Ascending aorta (tissue), 2 donors: ENCODE data around the gene SORBS2. TPM values are rescaled to one million over a fixed set of nuclear protein-coding genes. Genes with fewer than 3 reads are reported as not detected.
"Not testable (repeated sequence)": the region's sequence is repeated elsewhere in the genome, so short reads cannot be mapped to it uniquely, and the experiment has no call there.

Experiments used
- DNase-seq, 2 donors: peaks; one replicate each; pipeline ENCODE4 v3.0.0-alpha.2; 2019; ENCODE audit warnings: low spot score in 2 of 2
- H3K27ac ChIP-seq, 2 donors: fragments of 200-600 bp; sonication (generic); one replicate each; pipeline ENCODE4 v1.5.1; 2016 to 2017; ENCODE audit warnings: mild to moderate bottlenecking in 1 of 2
- H3K27me3 ChIP-seq: fragments of 200-600 bp; sonication (generic); one replicate; pipeline ENCODE4 v1.5.1; 2017
- H3K36me3 ChIP-seq, 2 donors: fragments of 200-600 bp; sonication (generic); one replicate each; pipeline ENCODE4 v1.5.1; 2016
- H3K4me1 ChIP-seq, 2 donors: fragments of 200-600 bp; sonication (generic); one replicate each; pipeline ENCODE4 v1.5.1; 2016 to 2017; ENCODE audit warnings: mild to moderate bottlenecking in 1 of 2
- H3K4me3 ChIP-seq, 2 donors: fragments of 200-600 bp; sonication (generic); one replicate each; pipeline ENCODE4 v1.5.1; 2016 to 2017; ENCODE audit warnings: mild to moderate bottlenecking in 1 of 2
- H3K9me3 ChIP-seq, 2 donors: fragments of 200-600 bp; sonication (generic); one replicate each; pipeline ENCODE4 v1.5.1; 2016
- intact Hi-C: fragments of 100-400 bp; cut with DNase I; formaldehyde crosslinking; loops from one replicate; pipeline ENCODE4 v1.15.1; 2023
- total RNA-seq: library from RNA; depleted of rRNA; stranded (reverse); fragments of >200 nt; gene quantifications from one replicate; pipeline ENCODE4 v1.1.0, GENCODE V29; 2016
- TF ChIP-seq, protein P1 (sequence below), 3 experiments: fragments of 200-600 bp in 2 of 3; fragments of 450-650 bp in 1 of 3; sonication (generic) in 2 of 3; IDR thresholded peaks; one replicate each; pipeline ENCODE4 v1.5.1; 2016 to 2019; ENCODE audit warnings: antibody characterized with exemption in 3 of 3, mild to moderate bottlenecking in 1 of 3, moderate library complexity in 1 of 3

The SORBS2 gene
- total RNA-seq, 1 donor from 2014 or later, result 246 TPM

DNA sequence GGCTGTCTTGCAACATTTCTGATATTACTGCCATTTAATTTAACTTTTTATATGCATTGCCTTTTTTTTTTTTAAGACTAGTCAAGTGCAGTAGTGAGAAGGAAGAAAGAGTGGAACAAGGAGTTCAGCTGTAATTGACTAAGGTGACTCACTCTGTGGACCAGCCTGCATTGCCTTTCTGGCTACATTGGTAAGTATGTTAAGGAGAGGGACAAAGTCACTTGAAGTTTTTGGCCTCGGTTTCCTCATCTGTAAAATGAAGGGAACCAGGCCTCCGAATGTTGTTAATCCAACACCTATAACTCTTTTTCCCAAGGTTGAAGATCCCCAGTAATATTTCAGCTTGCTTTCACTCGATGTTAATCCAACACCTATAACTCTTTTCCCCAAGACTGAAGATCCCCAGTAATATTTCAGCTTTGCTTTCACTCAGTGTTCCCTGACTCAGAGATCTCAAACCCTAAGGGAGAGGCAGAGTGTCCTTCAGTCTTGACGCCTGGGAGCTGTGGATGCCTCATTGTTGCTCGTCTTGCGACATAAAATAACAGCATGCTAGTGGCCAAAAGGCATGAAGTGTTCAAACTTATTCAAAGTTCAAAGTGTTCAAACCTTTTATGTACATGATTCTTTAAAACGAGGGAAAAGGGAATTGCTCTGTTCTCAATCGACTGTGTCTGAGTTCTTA is 102.0 kb downstream of the SORBS2 start:
- Histone ChIP-seq H3K9me3 (peaks cover 0 to 5% of the 10 kb centered on the region in 2 donors), H3K4me1 (peaks cover 0 to 9% of the 10 kb centered on the region in 2 donors), H3K27me3 (no peaks in the 10 kb centered on the region), H3K4me3 (no peak overlapping the region), H3K36me3 (no peaks in the 10 kb centered on the region), H3K27ac (peak overlapping the region in 1 of 2 donors; percentile 14)
- DNase-seq, result no peak
- TF ChIP-seq, protein P1, sequence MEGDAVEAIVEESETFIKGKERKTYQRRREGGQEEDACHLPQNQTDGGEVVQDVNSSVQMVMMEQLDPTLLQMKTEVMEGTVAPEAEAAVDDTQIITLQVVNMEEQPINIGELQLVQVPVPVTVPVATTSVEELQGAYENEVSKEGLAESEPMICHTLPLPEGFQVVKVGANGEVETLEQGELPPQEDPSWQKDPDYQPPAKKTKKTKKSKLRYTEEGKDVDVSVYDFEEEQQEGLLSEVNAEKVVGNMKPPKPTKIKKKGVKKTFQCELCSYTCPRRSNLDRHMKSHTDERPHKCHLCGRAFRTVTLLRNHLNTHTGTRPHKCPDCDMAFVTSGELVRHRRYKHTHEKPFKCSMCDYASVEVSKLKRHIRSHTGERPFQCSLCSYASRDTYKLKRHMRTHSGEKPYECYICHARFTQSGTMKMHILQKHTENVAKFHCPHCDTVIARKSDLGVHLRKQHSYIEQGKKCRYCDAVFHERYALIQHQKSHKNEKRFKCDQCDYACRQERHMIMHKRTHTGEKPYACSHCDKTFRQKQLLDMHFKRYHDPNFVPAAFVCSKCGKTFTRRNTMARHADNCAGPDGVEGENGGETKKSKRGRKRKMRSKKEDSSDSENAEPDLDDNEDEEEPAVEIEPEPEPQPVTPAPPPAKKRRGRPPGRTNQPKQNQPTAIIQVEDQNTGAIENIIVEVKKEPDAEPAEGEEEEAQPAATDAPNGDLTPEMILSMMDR (IDR thresholded peaks at IDR 0.05), result no peak
- intact Hi-C loops, result no loop called here

DNA sequence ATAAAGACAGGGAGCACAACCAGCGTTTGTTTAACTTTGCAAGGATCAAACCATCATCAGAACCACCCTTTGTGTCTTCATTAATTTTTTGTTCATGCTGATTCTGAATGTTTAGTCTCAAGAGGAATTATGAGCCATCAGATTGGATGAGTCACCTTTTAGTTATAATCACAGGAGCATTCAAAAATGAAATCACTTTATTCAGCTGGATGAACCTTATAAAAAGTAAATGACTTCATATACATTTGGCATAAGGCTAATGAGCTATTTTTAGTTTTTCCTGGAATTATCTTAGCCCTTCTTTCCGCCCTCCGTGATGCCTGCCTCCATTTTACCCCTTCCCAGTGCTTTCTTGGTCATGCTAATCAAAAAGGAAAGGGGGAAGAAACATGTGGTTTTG is 103.6 kb downstream of the SORBS2 start:
- DNase-seq, result no peak
- Histone ChIP-seq H3K27ac (peak overlapping the region in 1 of 2 donors; percentile 59), H3K27me3 (no peaks in the 10 kb centered on the region), H3K9me3 (peaks cover 0 to 5% of the 10 kb centered on the region in 2 donors), H3K36me3 (no peaks in the 10 kb centered on the region), H3K4me3 (no peak overlapping the region), H3K4me1 (peaks cover 0 to 9% of the 10 kb centered on the region in 2 donors)
- TF ChIP-seq, protein P1 (IDR thresholded peaks at IDR 0.05), result no peak
- intact Hi-C loops, result no loop called here

DNA sequence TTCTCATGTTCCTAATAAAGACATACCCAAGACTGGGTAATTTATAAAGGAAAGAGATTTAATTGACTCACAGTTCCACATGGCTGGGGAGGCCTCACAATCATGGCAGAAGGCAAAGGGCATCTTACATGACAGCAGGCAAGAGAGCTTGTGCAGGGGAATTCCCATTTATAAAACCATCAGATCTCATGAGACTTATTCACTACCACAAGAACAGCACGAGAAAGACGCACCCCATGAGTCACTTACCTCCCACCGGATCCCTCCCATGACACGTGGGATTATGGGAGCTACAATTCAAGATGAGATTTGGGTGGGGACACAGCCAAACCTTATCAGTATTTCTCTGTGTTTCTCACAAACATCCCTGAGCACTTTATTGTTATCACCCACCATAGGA is 104.4 kb downstream of the SORBS2 start:
- H3K27me3 ChIP-seq, H3K9me3 ChIP-seq, H3K36me3 ChIP-seq, DNase-seq, H3K4me3 ChIP-seq, intact Hi-C loops, H3K4me1 ChIP-seq: not testable (repeated sequence)
- H3K27ac ChIP-seq, result peak overlapping the region in 1 of 2 donors; percentile 55

DNA sequence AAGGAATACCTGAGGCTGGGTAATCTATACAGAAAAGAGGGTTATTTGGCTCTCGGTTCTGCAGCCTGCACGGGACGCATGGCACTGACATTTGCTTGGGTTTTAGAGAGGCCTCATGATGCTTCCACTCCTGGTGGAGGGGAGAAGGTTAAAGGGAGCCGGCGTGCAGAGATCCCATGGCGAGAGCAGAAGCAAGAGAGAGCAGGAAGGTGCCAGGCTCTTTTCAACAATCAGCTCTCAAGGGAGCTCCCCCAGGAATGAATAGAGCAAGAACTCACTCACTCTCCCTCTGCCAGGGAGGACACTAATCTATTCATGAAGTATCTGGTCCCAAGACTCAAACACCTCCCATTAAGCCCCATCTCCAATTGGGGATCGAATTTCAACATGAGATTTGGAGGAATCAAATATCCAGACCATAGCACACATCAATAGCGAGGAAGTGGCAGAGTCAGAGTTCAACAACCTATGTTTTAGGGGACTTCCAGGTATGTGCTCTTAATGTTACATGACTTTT is 109.8 kb downstream of the SORBS2 start:
- intact Hi-C loops, result loop anchor here (5.0 kb wide), 1 partner anchor 35 kb away; no protein-coding TSS in a partner anchor
- TF ChIP-seq, protein P1 (IDR thresholded peaks at IDR 0.05), result no peak
- H3K27me3 ChIP-seq, result no peaks in the 10 kb centered on the region

DNA sequence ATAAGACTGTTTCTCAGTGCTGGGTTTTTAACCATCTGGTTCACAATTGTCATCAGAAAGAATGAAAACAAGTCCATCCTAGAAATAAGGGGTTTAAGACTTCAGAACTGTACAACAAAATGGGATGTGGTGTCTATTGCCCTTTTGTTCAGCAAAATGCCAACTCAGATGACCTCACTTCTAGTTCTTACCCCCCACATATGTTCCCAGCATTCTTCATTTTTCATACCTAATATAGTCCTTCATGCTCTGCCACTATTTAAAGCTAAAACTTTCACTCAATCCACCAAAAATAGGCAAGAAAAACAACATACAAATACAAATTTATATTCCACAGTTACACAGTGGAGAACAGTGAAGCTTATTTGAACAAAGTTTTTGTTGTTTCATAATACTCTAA is 111.4 kb downstream of the SORBS2 start:
- Histone ChIP-seq H3K27ac (peak overlapping the region; percentile 87 to 89), H3K9me3 (peaks cover 0 to 3% of the 10 kb centered on the region in 2 donors), H3K36me3 (no peaks in the 10 kb centered on the region), H3K4me3 (no peak overlapping the region), H3K27me3 (no peaks in the 10 kb centered on the region), H3K4me1 (peaks cover 0 to 10% of the 10 kb centered on the region in 2 donors)
- intact Hi-C loops, result loop anchor here (5.0 kb wide), 1 partner anchor 37 kb away; no protein-coding TSS in a partner anchor
- TF ChIP-seq, protein P1 (IDR thresholded peaks at IDR 0.05), result no peak
- no peak for DNase-seq

More for the DNA sequence above, 109.8 kb downstream of the SORBS2 start:
- no peak for DNase-seq
- Histone ChIP-seq H3K27ac (peak overlapping the region; percentile 87 to 89), H3K4me3 (no peak overlapping the region), H3K36me3 (no peaks in the 10 kb centered on the region), H3K4me1 (peaks cover 0 to 10% of the 10 kb centered on the region in 2 donors), H3K9me3 (peaks cover 0 to 5% of the 10 kb centered on the region in 2 donors)

DNA sequence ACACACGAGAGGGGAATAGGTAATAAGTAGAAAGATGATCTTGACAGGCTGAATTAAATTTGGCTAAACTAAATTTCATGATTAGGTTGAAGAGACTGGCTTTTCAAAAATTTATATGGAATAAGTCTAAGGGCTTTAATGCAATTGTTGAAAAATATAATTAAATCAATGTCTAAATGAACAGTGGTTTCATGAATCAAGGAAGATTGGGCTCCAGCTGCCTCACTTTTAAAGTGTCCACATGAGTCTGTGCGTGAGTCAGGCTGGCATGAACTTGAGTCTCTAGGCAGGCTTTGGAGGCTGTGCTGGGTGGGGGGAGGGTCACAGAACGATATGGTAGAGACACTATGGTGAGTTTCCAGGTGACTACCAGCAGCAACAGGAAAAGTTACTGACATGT is 111.9 kb downstream of the SORBS2 start:
- peak; percentile 19 to 75 for DNase-seq
- no peak overlapping the region for H3K4me3 ChIP-seq
- no peaks in the 10 kb centered on the region for H3K36me3 ChIP-seq
- H3K27me3 ChIP-seq, result no peaks in the 10 kb centered on the region
- TF ChIP-seq, protein P1 (IDR thresholded peaks at IDR 0.05), result no peak
- intact Hi-C loops, result loop anchor here (5.0 kb wide), 1 partner anchor 37 kb away; no protein-coding TSS in a partner anchor
- peak overlapping the region; percentile 87 to 89 for H3K27ac ChIP-seq
- peaks cover 0 to 10% of the 10 kb centered on the region in 2 donors for H3K4me1 ChIP-seq
- H3K9me3 ChIP-seq, result no peaks in the 10 kb centered on the region
